ENCODE data around the gene PIEZO2.

GRCh38 chr18:11160313-11160712 is 10.9 kb upstream of the PIEZO2 start:
- TF ChIP-seq USF2 (CRISPR knock-in tag; IDR thresholded peaks at IDR 0.05) (no peak), CTCF (IDR thresholded peaks at IDR 0.05) (no peak), CREB1 (CRISPR knock-in tag; IDR thresholded peaks at IDR 0.05) (no peak)
